Lung (tissue), 12 donors: Measurements from ENCODE around the gene TNNT3. TPM values are rescaled to one million over a fixed set of nuclear protein-coding genes. Genes with fewer than 3 reads are reported as not detected.

Experiments
- ATAC-seq: fragments of 200-7000 bp; cut with Tn5 transposase; one replicate; pipeline ENCODE4 v1.9.1; 2020; ENCODE audit warnings: moderate number of reproducible peaks; ENCODE audit not compliant: insufficient read depth, low FRiP score
- DNase-seq, 3 donors: peaks; one replicate each; pipeline ENCODE4 v3.0.0-alpha.2; 2013 to 2017
- H3K27ac ChIP-seq, 2 donors: one replicate each; pipeline ENCODE4 v1.5.1; 2013; ENCODE audit warnings: mild to moderate bottlenecking in 2 of 2, moderate library complexity in 2 of 2, control low read depth in 1 of 2, inconsistent platforms in 1 of 2, low read depth in 1 of 2, low read length in 1 of 2
- H3K27me3 ChIP-seq, 3 donors: one replicate each; pipeline ENCODE4 v1.5.1; 2013; ENCODE audit warnings: low read length in 2 of 3; ENCODE audit not compliant: control insufficient read depth in 3 of 3, insufficient read depth in 3 of 3
- H3K36me3 ChIP-seq, 4 donors: one replicate each; pipeline ENCODE4 v1.5.1; 2013; ENCODE audit warnings: low read length in 4 of 4, mild to moderate bottlenecking in 1 of 4, moderate library complexity in 1 of 4; ENCODE audit not compliant: control insufficient read depth in 4 of 4, insufficient read depth in 4 of 4
- H3K4me1 ChIP-seq, 5 donors: one replicate each; pipeline ENCODE4 v1.5.1; 2013; ENCODE audit warnings: low read length in 5 of 5, mild to moderate bottlenecking in 2 of 5, moderate library complexity in 1 of 5; ENCODE audit not compliant: control insufficient read depth in 5 of 5, insufficient read depth in 5 of 5
- H3K4me3 ChIP-seq: one replicate; pipeline ENCODE4 v1.5.1; 2013; ENCODE audit warnings: mild to moderate bottlenecking, control low read depth, moderate library complexity
- H3K9ac ChIP-seq, 2 donors: one replicate each; pipeline ENCODE4 v1.5.1; 2013; ENCODE audit warnings: low read length in 2 of 2, control low read depth in 1 of 2; ENCODE audit not compliant: insufficient read depth in 1 of 2
- H3K9me3 ChIP-seq, 4 donors: one replicate each; pipeline ENCODE4 v1.5.1; 2013; ENCODE audit warnings: low read length in 3 of 4, mild to moderate bottlenecking in 1 of 4, moderate library complexity in 1 of 4; ENCODE audit not compliant: control insufficient read depth in 4 of 4, insufficient read depth in 3 of 4
- CTCF ChIP-seq: IDR thresholded peaks from 2 replicates; pipeline ENCODE4 v1.5.1; 2012; ENCODE audit warnings: mild to moderate bottlenecking; ENCODE audit errors: control extremely low read depth, extremely low read depth
- WGBS, 2 donors: extraction: QIAGEN DNeasy Blood & Tissue Kit; methylation state at CpG; one replicate each; pipeline ENCODE4 v1.1.7; 2013; 5-methylcytosine and 5-hydroxymethylcytosine counted together
- polyA plus RNA-seq, 2 donors: library from polyadenylated mRNA; stranded (reverse); fragments of 200-250 nt; gene quantifications; one replicate each; pipeline ENCODE4 v1.2.1, GENCODE V29; 2013
- total RNA-seq, 2 donors: library from RNA; depleted of rRNA in 1 of 2; stranded (reverse); fragments of >200 nt in 1 of 2; gene quantifications; one replicate each; pipeline ENCODE4 v1.2.1, GENCODE V29; 2014 to 2021
- donor health status: control.
- donor health status: control.
- donor health status: Bipolar disorder and iron deficiency.
- donor health status: healthy.
- donor health status: DM: yes; HTN: yes; CAD: no.

The TNNT3 gene
- total and polyA plus RNA-seq, 4 donors, result 1.6 to 8.0 (median 5.1) TPM

DNA sequence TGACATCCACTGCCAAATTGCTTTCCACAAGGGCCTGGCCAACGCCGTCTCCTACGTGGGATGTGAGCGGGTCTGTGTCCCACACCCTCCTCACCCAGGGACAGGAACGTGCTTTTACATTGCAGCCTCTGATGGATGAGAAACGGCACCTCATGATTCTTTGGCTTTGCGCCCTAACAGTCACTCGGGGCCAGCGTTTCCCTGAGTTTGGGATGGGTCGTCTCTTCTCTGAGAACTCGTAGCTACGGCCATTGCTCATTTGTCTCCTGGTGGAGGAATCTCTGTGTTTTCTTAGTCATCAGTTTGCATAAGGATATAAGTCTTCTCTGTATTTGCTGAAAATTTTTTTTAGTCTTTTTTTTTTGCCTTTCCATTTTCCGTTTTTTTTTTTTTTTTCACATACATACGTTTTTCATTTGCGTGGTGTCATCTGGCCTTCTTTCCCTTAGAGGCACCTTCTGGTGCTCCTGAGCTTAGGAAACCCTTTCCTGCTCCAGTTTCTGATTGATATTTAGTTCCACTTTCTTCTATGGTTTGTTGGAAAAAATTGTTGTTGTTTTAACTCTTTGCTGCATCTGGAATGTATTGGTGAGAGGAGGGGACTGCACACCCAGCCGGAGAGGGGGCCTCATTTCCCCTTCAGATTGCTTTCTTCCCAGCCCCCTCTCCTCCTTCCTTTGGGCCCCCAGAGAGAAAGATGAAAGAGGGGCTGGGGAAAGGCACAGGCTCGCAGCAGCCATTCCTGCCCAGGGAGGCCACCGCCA, 12.0 kb downstream of the TNNT3 start:
- H3K4me1 ChIP-seq, result peaks cover 0 to 30% (median 5%) of the 10 kb centered on the region in 5 donors
- H3K9ac ChIP-seq, result peak overlapping the region in 1 of 2 donors; percentile 11
- no peak overlapping the region for H3K27ac ChIP-seq
- ATAC-seq, result no peak
- peaks cover 0 to 2% (median 0%) of the 10 kb centered on the region in 4 donors for H3K9me3 ChIP-seq
- no peak for TF ChIP-seq CTCF
- WGBS, 2 donors, result 31 to 43% methylated on average over 18 of the region's 18 CpGs
- no peaks in the 10 kb centered on the region for H3K27me3 ChIP-seq
- H3K36me3 ChIP-seq, result no peaks in the 10 kb centered on the region
- peak; percentile 53 to 70 (median 60) for DNase-seq
- no peak overlapping the region for H3K4me3 ChIP-seq

- no peak for TF ChIP-seq CTCF
- Histone ChIP-seq H3K9ac (no peak overlapping the region), H3K4me3 (no peak overlapping the region), H3K27me3 (no peaks in the 10 kb centered on the region), H3K9me3 (peaks cover 0 to 2% (median 0%) of the 10 kb centered on the region in 4 donors), H3K27ac (no peak overlapping the region), H3K36me3 (no peaks in the 10 kb centered on the region), H3K4me1 (peaks cover 0 to 24% (median 5%) of the 10 kb centered on the region in 5 donors)
- 55 to 72% methylated on average over 11 of the region's 11 CpGs for WGBS, 2 donors
- ATAC-seq, result no peak
- DNase-seq, result no peak
These were observed 12.6 kb downstream of the TNNT3 start for GRCh38 chr11:1932105-1932480.

- ATAC-seq, result no peak
- no peak for TF ChIP-seq CTCF
- no peak overlapping the region for H3K9ac ChIP-seq
- 96 to 100% methylated on average over 4 of the region's 4 CpGs for WGBS, 2 donors
- H3K27ac ChIP-seq, result no peak overlapping the region
- DNase-seq, result no peak
- H3K9me3 ChIP-seq, result peaks cover 0 to 2% (median 0%) of the 10 kb centered on the region in 4 donors
- H3K36me3 ChIP-seq, result no peaks in the 10 kb centered on the region
- no peaks in the 10 kb centered on the region for H3K27me3 ChIP-seq
- H3K4me3 ChIP-seq, result no peak overlapping the region
- H3K4me1 ChIP-seq, result peaks cover 0 to 19% (median under 1%) of the 10 kb centered on the region in 5 donors
These were observed 13.2 kb downstream of the TNNT3 start for GRCh38 chr11:1932681-1933080.
